Right renal pelvis (tissue), 4 donors: ENCODE results near the gene AKR1B15. TPM values are rescaled to one million over a fixed set of nuclear protein-coding genes. Genes with fewer than 3 reads are reported as not detected.
"Not testable (repeated sequence)": the region's sequence is repeated elsewhere in the genome, so short reads cannot be mapped to it uniquely, and the experiment has no call there.

Experiments
- DNase-seq, 4 donors: peaks; one replicate each; pipeline ENCODE4 v3.0.0-alpha.2; 2013; ENCODE audit warnings: low read depth in 4 of 4, low spot score in 3 of 4, missing footprints in 1 of 4
- polyA plus RNA-seq, 4 donors: library from polyadenylated mRNA; unstranded; fragments of 120-200 nt; gene quantifications; one replicate each; pipeline ENCODE4 v1.2.1, GENCODE V29; 2013; ENCODE audit not compliant: insufficient read length in 4 of 4

Gene AKR1B15
- under 1 TPM in 2 of 4 donors, not detected in 2; 0.05 to 0.16 TPM for polyA plus RNA-seq

GRCh38 chr7:134548877-134549276 lies at the start of gene AKR1B15:
AKR1B15 (plus strand) TSS chr7:134549110; CDS start chr7:134564620, 15,510 bp downstream.
- no peak for DNase-seq

DNA sequence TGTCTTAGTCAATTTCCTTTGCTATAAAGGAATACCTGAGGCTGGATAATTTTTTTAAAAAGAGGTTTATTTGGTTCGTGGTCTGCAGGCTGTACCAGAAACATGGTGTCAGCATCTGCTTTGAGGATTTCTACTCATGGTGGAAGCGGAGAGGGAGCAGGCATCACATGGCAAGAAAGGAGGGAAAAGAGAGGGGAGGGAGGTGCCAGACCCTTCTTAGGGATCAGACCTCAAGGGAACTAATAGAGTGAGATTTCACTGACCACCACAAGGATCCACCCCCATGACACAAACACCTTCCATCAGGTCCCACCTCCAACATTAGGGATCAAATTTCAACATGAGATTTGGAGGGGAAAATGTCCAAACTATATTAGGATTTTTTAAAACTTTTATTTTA lies 48.5 kb upstream of the AKR1B15 start:
- no peak for DNase-seq

DNA sequence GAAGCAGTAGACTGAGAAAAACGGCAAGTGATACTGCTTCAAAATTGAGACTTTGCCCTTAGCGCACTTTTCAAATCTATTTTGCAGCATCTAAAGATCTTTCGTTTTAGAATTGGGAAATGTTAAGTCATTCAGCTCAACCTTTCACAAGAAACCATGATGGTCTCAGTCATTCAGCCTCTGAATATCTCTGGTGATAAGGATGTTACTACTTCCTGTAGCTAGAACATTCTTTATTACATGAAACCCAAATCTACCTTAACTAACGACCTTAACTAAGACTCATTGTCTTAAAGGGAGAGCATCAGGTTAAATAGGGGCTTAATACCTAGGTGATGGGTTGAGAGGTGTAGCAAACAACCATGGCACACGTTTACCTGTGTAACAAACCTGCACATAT lies 47.9 kb upstream of the AKR1B15 start:
- no peak for DNase-seq

GRCh38 chr7:134502463-134503371 lies 46.2 kb upstream of the AKR1B15 start:
- DNase-seq, result no peak

GRCh38 chr7:134504660-134505164 lies 44.2 kb upstream of the AKR1B15 start:
- DNase-seq, result no peak

- DNase-seq, result no peak
Measured at GRCh38 chr7:134505856-134506255, 43.1 kb upstream of the AKR1B15 start.

- DNase-seq, result no peak
Measured at GRCh38 chr7:134509010-134509409, 39.9 kb upstream of the AKR1B15 start.

DNA sequence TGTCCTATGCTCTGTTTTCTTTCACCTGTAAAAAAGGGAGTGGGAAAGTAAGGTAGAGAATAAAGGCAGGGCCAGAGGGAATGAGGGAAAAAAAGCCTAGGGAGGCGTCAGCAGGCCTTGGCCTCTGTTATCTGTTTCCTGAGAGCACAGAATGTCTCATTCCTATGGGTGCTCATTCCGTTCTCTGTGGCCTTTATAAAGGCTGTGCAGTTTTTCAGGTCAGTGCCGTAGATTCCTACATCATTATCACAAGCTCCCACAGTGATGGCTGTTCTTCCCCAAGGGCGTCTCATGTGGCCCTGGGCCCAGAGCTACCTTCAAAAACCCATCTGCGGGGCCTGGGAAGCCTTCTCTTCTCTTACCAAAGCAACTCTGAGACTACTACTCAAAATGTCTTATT lies 38.3 kb upstream of the AKR1B15 start:
- DNase-seq, result no peak

DNA sequence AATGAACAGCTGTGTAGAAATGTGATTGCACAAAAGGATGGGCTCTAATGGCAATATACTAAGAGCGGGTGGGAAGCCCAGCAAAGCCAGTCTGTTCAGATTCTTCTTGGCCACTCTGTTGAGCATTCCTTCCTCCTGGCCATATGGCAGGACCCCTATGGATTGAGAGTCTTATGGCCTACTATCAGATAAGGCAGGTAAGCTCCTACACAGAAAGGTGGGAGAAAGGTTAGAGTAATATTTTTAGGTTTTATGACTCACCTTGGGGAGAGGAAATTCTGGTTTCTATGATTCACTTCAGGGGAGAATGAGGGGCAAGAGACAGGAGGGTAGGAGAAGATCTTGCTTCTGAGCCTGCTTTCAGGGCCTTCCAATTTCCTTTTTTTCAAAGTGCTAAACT lies 36.6 kb upstream of the AKR1B15 start:
- no peak for DNase-seq

DNA sequence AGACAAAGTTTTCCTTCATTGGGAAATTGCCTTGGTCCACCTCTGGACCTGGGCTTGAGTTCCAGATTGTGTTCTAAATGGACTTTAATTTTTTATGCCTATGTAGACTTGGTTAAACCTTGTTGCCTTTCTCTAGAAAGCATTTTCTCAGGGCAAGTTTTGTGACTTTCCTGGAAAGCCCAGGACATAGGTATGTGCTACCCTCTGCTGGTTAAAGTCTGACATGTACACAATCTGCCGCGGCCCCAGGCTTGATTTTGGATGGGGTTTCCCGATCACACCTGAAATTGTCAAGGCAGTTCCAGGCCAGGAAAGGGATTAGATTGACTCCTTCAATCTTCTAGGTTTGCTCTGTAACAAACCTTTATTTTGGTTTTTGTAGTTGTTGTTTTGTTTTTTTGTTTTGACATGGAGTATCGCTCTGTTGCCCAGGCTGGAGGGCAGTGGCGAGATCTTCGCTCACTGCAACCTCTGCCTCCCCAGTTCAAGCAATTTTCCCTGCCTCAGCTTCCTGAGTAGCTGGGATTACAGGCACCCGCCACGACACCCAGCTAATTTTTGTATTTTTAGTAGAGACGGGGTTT lies 35.6 kb upstream of the AKR1B15 start:
- DNase-seq, result peak in 1 of 4 donors; percentile 22

GRCh38 chr7:134514106-134514505 lies 34.8 kb upstream of the AKR1B15 start:
- DNase-seq, result no peak

DNA sequence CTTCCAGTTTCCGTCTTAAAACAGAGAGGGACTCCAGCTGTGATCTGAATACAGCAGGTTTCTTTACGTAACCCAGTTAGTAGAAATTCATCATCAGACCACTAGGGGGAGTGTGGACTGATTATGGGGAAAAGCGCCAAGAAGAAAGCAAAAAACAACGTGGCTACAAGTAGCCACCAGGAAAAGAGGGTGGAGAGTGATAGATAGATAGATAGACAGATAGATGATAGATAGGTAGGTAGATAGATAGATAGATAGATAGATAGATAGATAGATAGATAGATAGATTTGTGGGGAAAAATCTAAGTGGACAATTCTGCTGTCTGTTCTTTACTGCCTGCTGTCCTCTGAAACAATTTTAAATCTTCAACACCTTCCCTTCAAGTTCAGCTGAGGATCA lies 34.2 kb upstream of the AKR1B15 start:
- DNase-seq, result peak; percentile 30 to 63 (median 56)

DNA sequence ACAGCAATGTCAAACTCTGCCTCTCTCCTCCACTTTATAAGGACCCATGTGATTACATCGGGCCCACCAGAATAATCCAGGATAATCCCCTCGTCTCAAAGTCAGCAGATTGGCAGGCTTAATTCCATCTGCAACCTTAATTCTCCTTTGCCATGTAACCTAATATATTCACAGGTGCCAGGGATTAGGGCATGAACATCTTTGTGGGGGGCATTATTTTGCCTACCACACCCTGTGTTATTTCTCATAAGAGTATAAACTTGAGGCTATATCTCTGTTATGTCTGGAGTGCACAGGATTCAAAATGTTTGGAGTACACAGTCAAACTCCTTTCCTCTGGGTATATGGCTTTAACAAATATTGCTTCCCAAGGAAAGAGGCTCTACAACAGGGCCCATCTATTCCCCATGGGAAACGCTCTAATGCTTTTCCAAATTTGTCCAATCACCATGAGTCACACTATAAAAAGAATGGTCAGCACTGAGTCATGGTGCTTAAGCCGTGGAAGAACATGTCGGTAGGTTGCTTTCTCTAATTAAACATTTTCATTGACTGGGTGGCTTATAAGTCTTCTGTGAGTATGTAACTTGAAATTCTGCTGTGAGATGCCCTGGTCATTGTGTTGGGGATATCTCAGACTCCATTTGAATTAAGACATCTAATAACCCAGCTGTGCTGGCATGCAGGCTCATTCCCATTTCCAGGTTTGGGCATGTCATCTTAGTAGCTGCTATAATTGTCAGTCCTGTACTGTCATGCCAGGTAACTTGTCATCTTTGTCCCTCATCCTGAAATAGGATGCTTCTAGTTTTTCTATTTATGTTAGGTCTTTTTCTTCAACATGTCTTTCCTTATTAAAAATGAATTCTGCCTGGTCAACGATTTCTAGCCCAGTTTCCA lies 33.1 kb upstream of the AKR1B15 start:
- DNase-seq, result no peak

DNA sequence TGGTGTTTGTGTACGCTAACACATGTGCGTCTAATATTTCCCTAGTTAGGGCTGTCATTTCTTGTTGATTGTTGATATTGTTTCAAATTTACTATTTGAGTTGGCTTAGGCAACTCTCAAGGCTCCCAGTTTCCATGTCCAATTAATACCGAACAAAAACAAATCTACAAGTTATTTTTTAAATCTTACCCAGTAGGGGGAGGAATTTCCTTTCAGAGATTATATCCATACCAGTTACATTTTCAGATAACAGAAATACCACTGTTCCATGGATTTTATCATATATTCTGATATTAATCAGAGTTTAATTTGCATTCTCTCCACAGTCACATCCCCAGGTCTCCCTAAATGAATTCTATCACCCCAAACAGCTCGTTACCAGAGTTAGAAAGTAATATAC lies 28.8 kb upstream of the AKR1B15 start:
- no peak for DNase-seq

DNA sequence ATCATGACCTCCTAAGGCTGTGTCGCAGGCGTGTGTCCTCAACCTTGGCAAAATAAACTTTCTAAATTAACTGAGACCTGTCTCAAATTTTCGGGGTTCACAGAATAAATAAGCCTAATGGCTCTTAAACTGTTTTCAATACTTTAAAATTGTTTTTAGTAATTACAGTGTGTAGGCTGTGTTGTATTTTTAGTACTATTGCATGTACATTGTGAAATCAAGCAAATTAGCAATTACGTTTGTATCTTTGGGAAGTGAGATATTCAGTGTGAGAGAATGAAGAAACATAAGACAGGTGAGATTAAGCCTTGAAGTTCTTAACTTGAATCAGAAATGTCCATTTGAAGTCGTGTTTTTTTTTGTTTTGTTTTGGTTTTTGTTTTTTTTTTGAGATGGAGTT lies 26.3 kb upstream of the AKR1B15 start:
- DNase-seq, result no peak

- DNase-seq, result not testable (repeated sequence)
Measured at GRCh38 chr7:134525449-134525848, 23.5 kb upstream of the AKR1B15 start.

DNA sequence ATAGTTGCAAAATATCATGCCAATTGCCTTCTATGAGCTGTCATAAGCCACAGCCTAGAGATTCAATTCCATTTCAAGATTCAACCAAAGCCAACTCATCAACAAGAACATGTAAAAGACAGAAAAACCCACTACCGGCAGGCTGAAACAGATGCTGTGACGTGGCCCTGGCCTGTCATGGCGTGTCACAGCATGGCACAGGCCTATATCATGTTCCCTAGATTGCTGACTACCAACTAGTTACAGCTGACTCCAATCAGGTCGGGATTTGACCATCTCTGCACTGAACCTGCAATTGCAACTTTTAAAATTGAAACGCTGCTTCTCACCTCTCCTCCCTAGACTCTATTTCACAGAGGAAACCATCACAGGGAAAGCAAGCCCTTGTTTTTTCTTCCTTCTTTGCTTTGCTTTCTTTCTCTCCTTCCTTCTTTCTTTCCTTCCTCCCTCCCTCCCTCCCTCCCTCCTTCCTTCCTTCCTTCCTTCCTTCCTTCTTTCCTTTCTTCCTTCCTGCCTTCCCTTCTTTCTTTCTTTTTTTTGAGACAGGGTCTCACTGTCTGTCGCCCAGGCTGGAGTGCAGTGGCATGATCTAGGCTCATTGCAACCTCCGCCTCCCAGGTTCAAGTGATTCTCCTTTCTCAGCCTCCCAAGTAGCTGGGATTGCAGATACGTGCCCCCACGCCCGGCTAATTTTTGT lies 22.2 kb upstream of the AKR1B15 start:
- not testable (repeated sequence) for DNase-seq

GRCh38 chr7:134527979-134528371 lies 20.9 kb upstream of the AKR1B15 start:
- DNase-seq, result no peak

DNA sequence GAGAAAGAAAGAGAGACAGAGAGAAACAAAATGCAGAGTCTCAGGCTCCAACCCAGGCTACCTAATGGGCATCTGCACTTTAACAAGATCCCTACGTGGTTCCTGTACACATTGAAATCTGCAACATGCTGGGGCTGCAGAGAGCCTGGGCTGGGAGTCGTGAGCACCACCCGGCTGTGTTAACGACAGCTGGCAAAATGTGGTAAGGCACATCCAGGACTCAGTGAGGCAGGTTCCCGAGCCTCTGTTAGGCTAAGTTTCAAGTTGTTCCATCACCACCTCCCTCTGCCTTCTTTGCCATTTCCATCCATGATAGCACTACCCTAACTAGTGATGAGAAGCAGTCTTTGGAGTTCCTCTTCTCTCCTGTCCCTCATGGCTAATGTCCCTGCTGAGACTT lies 20.2 kb upstream of the AKR1B15 start:
- no peak for DNase-seq

- no peak for DNase-seq
Measured at GRCh38 chr7:134530460-134530859, 18.4 kb upstream of the AKR1B15 start.
